Ishikawa (cell line): ENCODE data around the gene TSPAN9.

Experiments
- CEBPB ChIP-seq: IDR thresholded peaks from 2 replicates; pipeline ENCODE4 v1.6.1; 2012
- TAF1 ChIP-seq: IDR thresholded peaks from 2 replicates; pipeline ENCODE4 v1.6.1; 2012; ENCODE audit warnings: low read depth, mild to moderate bottlenecking
- ZBTB7A ChIP-seq: IDR thresholded peaks from 2 replicates; pipeline ENCODE4 v1.6.1; 2012; ENCODE audit warnings: low read depth
- TF ChIP-seq, protein P1 (sequence below): IDR thresholded peaks from 2 replicates; pipeline ENCODE4 v1.6.1; 2012

Gene TSPAN9

GRCh38 chr12:3335078-3335487 lies 257.9 kb downstream of the TSPAN9 start:
- TF ChIP-seq, protein P1, sequence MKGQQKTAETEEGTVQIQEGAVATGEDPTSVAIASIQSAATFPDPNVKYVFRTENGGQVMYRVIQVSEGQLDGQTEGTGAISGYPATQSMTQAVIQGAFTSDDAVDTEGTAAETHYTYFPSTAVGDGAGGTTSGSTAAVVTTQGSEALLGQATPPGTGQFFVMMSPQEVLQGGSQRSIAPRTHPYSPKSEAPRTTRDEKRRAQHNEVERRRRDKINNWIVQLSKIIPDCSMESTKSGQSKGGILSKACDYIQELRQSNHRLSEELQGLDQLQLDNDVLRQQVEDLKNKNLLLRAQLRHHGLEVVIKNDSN, result no peak
- TF ChIP-seq CEBPB (no peak), ZBTB7A (no peak), TAF1 (no peak)
